ENCODE data around the gene GNAS-AS1. TPM values are rescaled to one million over a fixed set of nuclear protein-coding genes. Genes with fewer than 3 reads are reported as not detected.

Gene GNAS-AS1
- total and polyA plus RNA-seq, 10 of the 15 experiments (the other 5 are each of a cell fraction or from before 2014, with no cell fraction given): 0.06 to 2.7 (median 1.2) TPM

DNA sequence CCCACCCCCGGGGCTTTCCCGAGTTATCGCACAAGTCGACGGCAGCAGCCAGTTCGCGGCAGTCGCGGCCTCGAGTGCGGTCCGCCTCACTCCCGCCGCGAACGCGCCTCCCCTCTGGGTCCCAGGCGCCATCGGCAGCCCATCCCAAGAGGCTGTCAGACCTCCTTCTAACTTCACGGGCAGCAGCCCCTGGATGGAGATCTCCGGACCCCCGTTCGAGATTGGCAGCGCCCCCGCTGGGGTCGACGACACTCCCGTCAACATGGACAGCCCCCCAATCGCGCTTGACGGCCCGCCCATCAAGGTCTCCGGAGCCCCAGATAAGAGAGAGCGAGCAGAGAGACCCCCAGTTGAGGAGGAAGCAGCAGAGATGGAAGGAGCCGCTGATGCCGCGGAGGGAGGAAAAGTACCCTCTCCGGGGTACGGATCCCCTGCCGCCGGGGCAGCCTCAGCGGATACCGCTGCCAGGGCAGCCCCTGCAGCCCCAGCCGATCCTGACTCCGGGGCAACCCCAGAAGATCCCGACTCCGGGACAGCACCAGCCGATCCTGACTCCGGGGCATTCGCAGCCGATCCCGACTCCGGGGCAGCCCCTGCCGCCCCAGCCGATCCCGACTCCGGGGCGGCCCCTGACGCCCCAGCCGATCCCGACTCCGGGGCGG lies 3.4 kb upstream of the GNAS-AS1 start:
- ChIA-PET CTCF (no interaction called here), RAD21 (ENCODE audit: unreplicated experiment) (no interaction called here), SMC1A (ENCODE audit: uncharacterized antibody, unreplicated experiment) (no interaction called here), POLR2A (no interaction called here)
- H3K27me3 ChIP-seq (replicated peaks in 1 of 2; ENCODE audit: control insufficient read depth in 2 of 2, insufficient read depth in 2 of 2, low read length in 1 of 2): peaks cover 0 to 3% of the 10 kb centered on the region in 2 experiments; a peak in 3 of 4 replicates
- no peak overlapping the region for H3K4me2 ChIP-seq (ENCODE audit: control insufficient read depth, insufficient read depth)
- no peak overlapping the region for H3K27ac ChIP-seq (ENCODE audit: control insufficient read depth, insufficient read depth)
- no peak for DNase-seq (ENCODE audit: low read depth, low spot score)
- no TSS peak for BruUV-seq (replicated peaks)
- intact Hi-C loops (cut with micrococcal nuclease; ENCODE audit: unreplicated experiment) (loop anchor here (5.0 kb wide), 2 partner anchors 202 to 617 kb away; partner anchors contain the start of gene STX16), in situ Hi-C loops (cut with MboI) (loop anchor here (10.0 kb wide), 1 partner anchor 619 kb away; no protein-coding TSS in a partner anchor)
- H4K20me1 ChIP-seq (ENCODE audit: control insufficient read depth, insufficient read depth): no peaks in the 10 kb centered on the region
- no peaks in the 10 kb centered on the region for H3K36me3 ChIP-seq (ENCODE audit: control insufficient read depth in 2 of 2, insufficient read depth in 2 of 2, low read length in 1 of 2)
- TF ChIP-seq MXI1 (IDR thresholded peaks at IDR 0.05; ENCODE audit: low read depth, low read length) (no peak), YBX1 (IDR thresholded peaks at IDR 0.05) (no peak), SP1 (IDR thresholded peaks at IDR 0.05; ENCODE audit: low read depth, low read length) (no peak), FOXK2 (IDR thresholded peaks at IDR 0.05) (no peak), KDM1A (IDR thresholded peaks at IDR 0.05; ENCODE audit: borderline replicate concordance) (no peak), RUNX3 (IDR thresholded peaks at IDR 0.05; ENCODE audit: low read length) (no peak), NFXL1 (IDR thresholded peaks at IDR 0.05; ENCODE audit: borderline replicate concordance) (no peak), NR2C1 (IDR thresholded peaks at IDR 0.05) (no peak)
- TF ChIP-seq, protein P1, sequence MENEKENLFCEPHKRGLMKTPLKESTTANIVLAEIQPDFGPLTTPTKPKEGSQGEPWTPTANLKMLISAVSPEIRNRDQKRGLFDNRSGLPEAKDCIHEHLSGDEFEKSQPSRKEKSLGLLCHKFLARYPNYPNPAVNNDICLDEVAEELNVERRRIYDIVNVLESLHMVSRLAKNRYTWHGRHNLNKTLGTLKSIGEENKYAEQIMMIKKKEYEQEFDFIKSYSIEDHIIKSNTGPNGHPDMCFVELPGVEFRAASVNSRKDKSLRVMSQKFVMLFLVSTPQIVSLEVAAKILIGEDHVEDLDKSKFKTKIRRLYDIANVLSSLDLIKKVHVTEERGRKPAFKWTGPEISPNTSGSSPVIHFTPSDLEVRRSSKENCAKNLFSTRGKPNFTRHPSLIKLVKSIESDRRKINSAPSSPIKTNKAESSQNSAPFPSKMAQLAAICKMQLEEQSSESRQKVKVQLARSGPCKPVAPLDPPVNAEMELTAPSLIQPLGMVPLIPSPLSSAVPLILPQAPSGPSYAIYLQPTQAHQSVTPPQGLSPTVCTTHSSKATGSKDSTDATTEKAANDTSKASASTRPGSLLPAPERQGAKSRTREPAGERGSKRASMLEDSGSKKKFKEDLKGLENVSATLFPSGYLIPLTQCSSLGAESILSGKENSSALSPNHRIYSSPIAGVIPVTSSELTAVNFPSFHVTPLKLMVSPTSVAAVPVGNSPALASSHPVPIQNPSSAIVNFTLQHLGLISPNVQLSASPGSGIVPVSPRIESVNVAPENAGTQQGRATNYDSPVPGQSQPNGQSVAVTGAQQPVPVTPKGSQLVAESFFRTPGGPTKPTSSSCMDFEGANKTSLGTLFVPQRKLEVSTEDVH (IDR thresholded peaks at IDR 0.05; ENCODE audit: low read depth, partially characterized antibody): no peak
- H3K4me3 ChIP-seq: no peak overlapping the region
- H2AFZ ChIP-seq (ENCODE audit: control insufficient read depth, low read depth, low read length): no peak overlapping the region
- H3K9me3 ChIP-seq (replicated peaks; ENCODE audit: control insufficient read depth, insufficient read depth, low read length): no peaks in the 10 kb centered on the region; the same call in 2 of the 3 replicates
- H3K4me1 ChIP-seq (ENCODE audit: control insufficient read depth, insufficient read depth, low read length): 0 out of 2 replicates have a peak, but pooled peaks cover 3% of the 10 kb centered on the region
- FAIRE-seq: no peak
- no peak for ATAC-seq
- peaks cover 7% of the 10 kb centered on the region for H3K79me2 ChIP-seq (ENCODE audit: control insufficient read depth, insufficient read depth, low read length)
- no peak overlapping the region for H3K9ac ChIP-seq (ENCODE audit: control insufficient read depth, insufficient read depth, low read length)
- 63% methylated on average over 56 of the region's 63 CpGs for WGBS (ENCODE audit: insufficient coverage, insufficient replicate concordance, low lambda C conversion rate, missing lambda C conversion rate)
